Prostate gland (tissue), 2 donors: ENCODE results near the gene ANXA9. TPM values are rescaled to one million over a fixed set of nuclear protein-coding genes. Genes with fewer than 3 reads are reported as not detected.

Source experiments
- DNase-seq: peaks from one replicate; pipeline ENCODE4 v3.0.0-alpha.2; 2019; ENCODE audit warnings: low spot score
- H3K27ac ChIP-seq, 2 donors: fragments of 200-600 bp; sonication (generic); 2 replicates each; pipeline ENCODE4 v1.5.1; 2017 to 2019
- H3K27me3 ChIP-seq: fragments of 200-600 bp; sonication (generic); replicated peaks from 2 replicates; pipeline ENCODE4 v1.5.1; 2019; ENCODE audit not compliant: insufficient read depth
- H3K36me3 ChIP-seq, 2 donors: fragments of 200-600 bp; sonication (generic); 1 replicate in 1 of 2; 2 replicates in 1 of 2; pipeline versions ENCODE4 v1.5.1 to v1.8.1; 2017 to 2019
- H3K4me1 ChIP-seq: fragments of 200-600 bp; sonication (generic); replicated peaks from 2 replicates; pipeline ENCODE4 v1.5.1; 2019
- H3K4me3 ChIP-seq, 2 donors: fragments of 200-600 bp; sonication (generic); 2 replicates each; pipeline ENCODE4 v1.5.1; 2017 to 2019
- H3K9me3 ChIP-seq: fragments of 200-600 bp; sonication (generic); 2 replicates; pipeline ENCODE4 v1.5.1; 2017
- CTCF ChIP-seq, 4 experiments: fragments of 200-600 bp in 2 of 4; fragments of 450-650 bp in 2 of 4; sonication (generic) in 2 of 4; IDR thresholded peaks; 1 replicate in 3 of 4; 2 replicates in 1 of 4; pipeline ENCODE4 v1.5.1; 2016 to 2019; ENCODE audit warnings: antibody characterized with exemption in 4 of 4, mild to moderate bottlenecking in 2 of 4, moderate library complexity in 2 of 4
- POLR2A ChIP-seq: fragments of 450-650 bp; IDR thresholded peaks from one replicate; pipeline ENCODE4 v1.6.1; 2016; ENCODE audit warnings: antibody characterized with exemption, mild to moderate bottlenecking
- POLR2AphosphoS5 ChIP-seq: sonication (generic); formaldehyde crosslinking; IDR thresholded peaks from one replicate; pipeline ENCODE4 v1.6.1; 2017; ENCODE audit warnings: antibody characterized with exemption
- WGBS: methylation state at CpG from one replicate; pipeline ENCODE4 v1.1.5; 2018; 5-methylcytosine and 5-hydroxymethylcytosine counted together
- intact Hi-C: fragments of 100-400 bp; cut with DNase I; formaldehyde crosslinking; loops from one replicate; pipeline ENCODE4 v1.14.2; 2022
- total RNA-seq, 2 donors: library from RNA; depleted of rRNA; stranded (reverse); fragments of >200 nt; gene quantifications; one replicate each; pipeline ENCODE4 v1.1.0, GENCODE V29; 2016

Gene ANXA9
- total RNA-seq, 2 donors from 2014 or later: 1.1 to 3.4 TPM

- Histone ChIP-seq H3K27me3 (no peaks in the 10 kb centered on the region), H3K4me3 (no peak overlapping the region), H3K27ac (no peak overlapping the region), H3K9me3 (no peaks in the 10 kb centered on the region), H3K36me3 (no peaks in the 10 kb centered on the region), H3K4me1 (no peaks in the 10 kb centered on the region)
- no peak for DNase-seq
- intact Hi-C loops: no loop called here
- 81% methylated on average over 3 of the region's 3 CpGs for WGBS
- TF ChIP-seq POLR2AphosphoS5: no peak
- TF ChIP-seq CTCF (IDR thresholded peaks at IDR 0.05): no peak
- TF ChIP-seq POLR2A: no peak
Observed at GRCh38 chr1:151010346-151010726, 28.2 kb downstream of the ANXA9 start.

- Histone ChIP-seq H3K36me3 (no peaks in the 10 kb centered on the region), H3K27me3 (no peaks in the 10 kb centered on the region), H3K4me1 (no peaks in the 10 kb centered on the region), H3K27ac (no peak overlapping the region), H3K4me3 (no peak overlapping the region), H3K9me3 (no peaks in the 10 kb centered on the region)
- WGBS: 57% methylated on average over 4 of the region's 4 CpGs
- DNase-seq: no peak
- TF ChIP-seq POLR2AphosphoS5 (no peak), POLR2A (no peak), CTCF (IDR thresholded peaks at IDR 0.05) (no peak)
- intact Hi-C loops: no loop called here
Observed at GRCh38 chr1:151011154-151011850, 29.2 kb downstream of the ANXA9 start.

- intact Hi-C loops: no loop called here
- 93% methylated on average over 14 of the region's 14 CpGs for WGBS
- Histone ChIP-seq H3K4me1 (no peaks in the 10 kb centered on the region), H3K4me3 (no peak overlapping the region), H3K27ac (no peak overlapping the region), H3K27me3 (no peaks in the 10 kb centered on the region), H3K9me3 (no peaks in the 10 kb centered on the region), H3K36me3 (no peaks in the 10 kb centered on the region)
- no peak for DNase-seq
- TF ChIP-seq POLR2AphosphoS5: no peak
- no peak for TF ChIP-seq CTCF (IDR thresholded peaks at IDR 0.05)
- no peak for TF ChIP-seq POLR2A
Observed at GRCh38 chr1:151012684-151013471, 30.8 kb downstream of the ANXA9 start.

GRCh38 chr1:151013518-151013917, 31.4 kb downstream of the ANXA9 start:
- DNase-seq: no peak
- Histone ChIP-seq H3K27ac (no peak overlapping the region), H3K9me3 (no peaks in the 10 kb centered on the region), H3K4me1 (no peaks in the 10 kb centered on the region), H3K27me3 (no peaks in the 10 kb centered on the region), H3K4me3 (no peak overlapping the region), H3K36me3 (no peaks in the 10 kb centered on the region)
- WGBS: 59% methylated on average over 2 of the region's 2 CpGs
- no peak for TF ChIP-seq CTCF (IDR thresholded peaks at IDR 0.05)
- TF ChIP-seq POLR2AphosphoS5: no peak
- no peak for TF ChIP-seq POLR2A
- intact Hi-C loops: no loop called here
